Retina (tissue), 1 donor: Measurements from ENCODE around the gene IRF3.
A peak's percentile ranks its signal among the peaks of the same experiment; 100 is the strongest.

Experiments used
- DNase-seq: peaks from one replicate; pipeline ENCODE4 v3.0.0-alpha.2; 2016

The IRF3 gene

GRCh38 chr19:49687150-49687549 lies 21.5 kb upstream of the IRF3 start:
- DNase-seq, result no peak

GRCh38 chr19:49686503-49687088 lies 20.9 kb upstream of the IRF3 start:
- no peak for DNase-seq

- DNase-seq, result no peak
Observed at GRCh38 chr19:49685845-49686332, 20.2 kb upstream of the IRF3 start.

DNA sequence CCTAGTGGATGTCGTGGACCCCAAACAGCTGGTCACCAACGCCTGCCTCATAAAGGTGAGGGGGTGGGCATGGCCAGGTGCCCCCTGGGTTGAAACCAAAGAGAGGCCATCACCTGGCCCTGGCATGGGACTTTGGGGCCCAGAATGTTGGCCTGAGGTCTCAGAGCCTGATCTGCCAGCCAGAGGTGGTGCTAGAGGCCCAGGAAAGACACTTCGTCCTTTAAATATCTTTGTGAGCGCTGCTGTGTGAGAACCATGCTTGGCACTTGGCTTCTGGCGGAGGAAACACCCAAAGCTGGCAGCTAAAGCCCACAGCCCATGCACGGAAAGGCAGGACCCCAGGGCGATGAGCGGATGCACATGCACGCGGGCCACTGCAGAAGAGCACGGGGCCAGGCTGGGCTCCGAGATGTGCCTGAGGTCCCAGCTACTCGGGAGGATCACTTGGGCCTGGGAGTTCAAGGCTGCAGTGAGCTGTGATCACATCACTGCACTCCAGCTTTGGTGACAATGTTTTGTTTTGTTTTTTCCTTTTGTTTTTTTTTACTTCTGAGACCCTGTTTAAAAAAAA lies 19.4 kb upstream of the IRF3 start:
- no peak for DNase-seq

DNA sequence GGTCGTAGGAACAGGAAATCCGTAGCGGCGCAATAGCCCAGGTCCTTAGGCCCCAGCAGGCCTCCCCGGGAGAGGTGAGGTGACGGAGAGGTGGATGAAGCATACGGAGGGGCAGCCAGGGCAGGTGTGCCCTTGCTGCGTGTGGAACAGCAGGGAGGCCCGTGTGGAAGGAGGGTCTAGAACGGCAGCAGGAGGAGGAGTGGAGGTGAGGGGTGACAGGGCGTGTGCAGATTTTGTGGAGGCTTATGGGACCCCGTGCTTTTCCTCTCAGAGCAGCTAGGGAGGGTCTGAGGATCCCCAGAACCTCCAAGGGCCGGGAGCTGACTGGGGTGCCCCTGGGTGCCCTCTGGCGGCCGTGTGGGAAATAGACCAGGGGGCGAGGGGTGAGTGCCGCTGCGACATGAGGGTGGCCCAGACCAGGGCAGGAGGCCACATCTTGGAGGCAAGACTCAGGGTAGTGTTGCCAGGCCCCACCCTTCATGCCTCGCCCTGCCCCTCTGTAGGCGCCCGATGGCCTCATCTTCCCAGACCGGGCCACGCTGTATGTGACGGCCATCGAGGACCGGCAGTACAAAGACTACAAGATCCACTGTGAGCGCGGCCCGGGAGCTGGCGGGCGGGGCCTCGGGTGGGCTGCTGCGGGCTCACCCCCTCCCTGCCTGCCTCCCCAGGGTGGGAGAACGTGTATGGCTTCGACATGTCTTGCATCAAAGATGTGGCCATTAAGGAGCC lies 18.8 kb upstream of the IRF3 start:
- DNase-seq, result no peak

DNA sequence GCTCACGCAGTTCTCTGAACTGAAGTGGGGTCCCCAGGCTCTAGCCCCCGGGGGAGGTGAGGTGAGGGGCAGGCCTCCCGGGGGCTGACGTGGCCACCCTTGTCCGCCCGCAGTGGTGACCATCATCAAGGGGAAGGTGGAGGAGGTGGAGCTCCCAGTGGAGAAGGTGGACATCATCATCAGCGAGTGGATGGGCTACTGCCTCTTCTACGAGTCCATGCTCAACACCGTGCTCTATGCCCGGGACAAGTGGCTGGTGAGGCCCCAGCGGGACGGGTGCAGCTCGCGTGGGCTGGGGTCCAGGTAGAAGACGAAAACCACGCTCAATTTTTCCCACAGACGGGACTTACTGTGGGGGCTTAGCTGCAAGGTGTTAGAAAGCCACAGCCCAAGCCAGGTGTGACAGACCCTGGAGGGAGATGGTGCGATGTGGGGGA lies 18.2 kb upstream of the IRF3 start:
- DNase-seq, result no peak

- no peak for DNase-seq
Observed at GRCh38 chr19:49682274-49682673, 16.6 kb upstream of the IRF3 start.

DNA sequence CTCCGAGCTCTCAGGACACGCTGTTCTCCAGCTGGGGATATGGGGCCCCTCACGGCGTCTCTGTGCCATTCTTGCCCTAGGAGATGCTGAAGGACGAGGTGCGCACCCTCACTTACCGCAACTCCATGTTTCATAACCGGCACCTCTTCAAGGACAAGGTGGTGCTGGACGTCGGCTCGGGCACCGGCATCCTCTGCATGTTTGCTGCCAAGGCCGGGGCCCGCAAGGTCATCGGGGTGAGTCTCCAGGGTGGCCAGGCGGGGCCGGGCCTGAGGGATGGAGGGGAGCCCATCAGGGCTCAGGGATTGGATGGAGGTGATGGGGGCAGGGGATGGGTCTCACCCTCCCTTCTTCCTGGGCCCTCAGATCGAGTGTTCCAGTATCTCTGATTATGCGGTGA lies 16.2 kb upstream of the IRF3 start:
- no peak for DNase-seq

GRCh38 chr19:49680421-49681351 lies 15.0 kb upstream of the IRF3 start:
- peak; percentile 98 for DNase-seq

- DNase-seq, result no peak
Observed at GRCh38 chr19:49679771-49680413, 14.2 kb upstream of the IRF3 start.

DNA sequence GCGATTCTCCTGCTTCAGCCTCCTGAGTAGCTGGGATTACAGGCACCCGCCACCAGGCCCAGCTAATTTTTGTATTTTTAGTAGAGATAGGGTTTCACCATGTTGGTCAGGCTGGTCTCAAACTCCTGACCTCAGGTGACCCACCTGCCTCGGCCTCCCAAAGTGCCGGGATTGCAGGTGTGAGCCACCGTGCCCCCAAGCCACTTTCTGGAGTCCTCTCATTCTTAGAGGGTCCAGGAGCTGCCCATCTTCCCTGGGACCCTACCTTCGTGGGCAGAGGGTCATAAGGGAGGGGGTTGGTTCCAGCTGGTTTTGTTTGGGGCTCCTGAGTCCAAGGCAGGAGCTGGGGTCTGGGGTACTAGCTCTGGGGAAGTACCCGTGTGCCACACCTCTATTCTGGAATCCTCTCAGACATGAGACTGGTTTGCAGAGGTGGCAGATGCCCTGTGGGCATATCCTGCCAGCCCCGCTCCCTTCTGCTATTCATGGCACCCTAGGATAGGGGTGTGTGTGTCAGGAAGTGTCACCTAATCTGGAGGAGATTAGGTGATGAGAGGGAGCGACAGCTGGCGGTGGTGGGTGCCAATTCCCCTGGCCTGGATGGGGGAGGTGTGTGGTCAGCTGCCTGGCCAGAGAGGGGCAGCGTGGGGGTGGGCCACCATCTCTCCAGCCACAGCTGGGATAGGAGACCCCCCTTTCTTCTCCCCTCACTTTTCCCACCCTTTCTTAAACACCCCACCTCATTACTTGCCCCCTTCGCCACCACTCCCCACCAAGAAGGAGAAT lies 13.5 kb upstream of the IRF3 start:
- no peak for DNase-seq

GRCh38 chr19:49677901-49678674 lies 12.4 kb upstream of the IRF3 start:
- peak; percentile 92 for DNase-seq

- DNase-seq, result no peak
Observed at GRCh38 chr19:49677231-49677900, 11.7 kb upstream of the IRF3 start, which contains the start of gene PRMT1. TSS of gene PRMT1 (plus strand) at chr19:49677271. CDS start at chr19:49677281, 10 bp downstream.

- peak; percentile 100 for DNase-seq
Observed at GRCh38 chr19:49676784-49677230, 11.2 kb upstream of the IRF3 start.

GRCh38 chr19:49676136-49676783 lies 10.6 kb upstream of the IRF3 start:
- peak; percentile 98 for DNase-seq

GRCh38 chr19:49672131-49672919 lies 6.7 kb upstream of the IRF3 start:
- peak; percentile 88 for DNase-seq

DNA sequence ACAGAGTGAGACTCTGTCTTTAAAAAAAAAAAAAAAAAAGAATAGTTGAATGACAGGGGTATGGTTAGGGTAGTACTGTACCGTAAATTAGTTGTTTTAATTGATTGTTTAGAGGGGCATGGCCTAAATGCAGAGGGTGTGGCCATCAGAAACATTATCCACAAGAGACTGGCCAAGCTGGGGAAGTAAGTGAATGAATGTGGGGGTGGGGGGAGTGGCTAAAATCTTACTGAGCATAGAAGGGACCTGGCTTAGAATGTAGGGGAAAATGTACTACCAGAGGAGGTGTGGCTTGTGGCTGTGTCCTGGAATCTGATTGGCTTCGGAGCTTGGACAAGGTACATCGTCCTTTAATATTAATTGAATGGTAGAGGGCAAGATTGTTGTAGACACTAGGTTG lies 3.9 kb upstream of the IRF3 start:
- DNase-seq, result no peak

- DNase-seq, result no peak
Observed at GRCh38 chr19:49667473-49667872, 1.8 kb upstream of the IRF3 start.

DNA sequence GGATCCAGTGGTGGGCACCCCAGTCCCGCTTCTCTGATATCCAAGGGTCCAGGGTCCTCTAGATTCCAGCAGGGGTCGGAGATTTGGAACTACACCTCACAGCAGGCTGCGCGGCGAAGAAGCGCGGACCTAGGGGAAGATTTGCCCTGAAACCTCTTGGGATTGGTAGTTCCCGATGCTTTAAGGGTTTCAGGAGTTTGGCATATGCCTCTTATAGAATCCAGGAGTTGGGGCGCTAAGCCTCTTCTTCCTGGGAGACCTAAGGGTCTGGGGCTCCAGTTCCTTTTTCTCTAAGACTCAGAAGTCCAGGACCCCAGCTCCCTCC lies 425 bp upstream of the IRF3 start:
- DNase-seq, result no peak
